OCI-LY3 (cell line): ENCODE data around the gene CCDC78.

Experiments used
- H2AFZ ChIP-seq: fragments of 200-600, 300-600 bp; shearing (Covaris generic); 2 replicates; pipeline ENCODE4 v1.6.0; 2014; ENCODE audit warnings: antibody characterized with exemption, low read depth, low read length
- H3K27ac ChIP-seq: fragments of 200-600, 300-600 bp; sonication (generic); 2 replicates; pipeline ENCODE4 v1.5.1; 2014; ENCODE audit warnings: mild to moderate bottlenecking, low read length, moderate library complexity, mixed read lengths
- H3K27me3 ChIP-seq: fragments of 200-600, 300-600 bp; sonication (generic); 2 replicates; pipeline ENCODE4 v1.6.1; 2014; ENCODE audit warnings: low read depth, low read length, mixed read lengths
- H3K36me3 ChIP-seq: fragments of 200-600, 300-600 bp; sonication (generic); replicated peaks from 2 replicates; pipeline ENCODE3; 2014; ENCODE audit warnings: low read depth, low read length, mixed read lengths
- H3K4me1 ChIP-seq: fragments of 300-600, 200-600 bp; sonication (generic); 2 replicates; pipeline ENCODE4 v1.6.1; 2014; ENCODE audit warnings: low read length, mixed read lengths
- H3K4me2 ChIP-seq: fragments of 200-600, 300-600 bp; sonication (generic); 2 replicates; pipeline ENCODE4 v1.6.1; 2014; ENCODE audit warnings: low read length, mixed read lengths
- H3K4me3 ChIP-seq: fragments of 300-600, 200-600 bp; sonication (generic); 2 replicates; pipeline ENCODE4 v1.5.1; 2014; ENCODE audit warnings: antibody characterized with exemption, mild to moderate bottlenecking, low read length, moderate library complexity
- H3K79me2 ChIP-seq: fragments of 300-600, 200-600 bp; shearing (Covaris generic); 2 replicates; pipeline ENCODE4 v1.6.1; 2014; ENCODE audit warnings: mild to moderate bottlenecking, low read length, mixed read lengths
- H3K9ac ChIP-seq: fragments of 300-600, 200-600 bp; shearing (Covaris generic); 2 replicates; pipeline ENCODE4 v1.6.0; 2014; ENCODE audit warnings: mild to moderate bottlenecking, low read length, moderate library complexity
- H3K9me3 ChIP-seq: fragments of 200-600, 300-600 bp; shearing (Covaris generic); 2 replicates; pipeline ENCODE4 v1.6.1; 2014; ENCODE audit warnings: low read length, mixed read lengths; ENCODE audit not compliant: insufficient read depth
- H4K20me1 ChIP-seq: fragments of 200-600, 300-600 bp; sonication (generic); 2 replicates; pipeline ENCODE4 v1.6.1; 2016; ENCODE audit warnings: low read length, mixed read lengths; ENCODE audit not compliant: insufficient read depth
- CTCF ChIP-seq: fragments of 200-600, 300-600 bp; sonication (generic); IDR thresholded peaks from 2 replicates; pipeline ENCODE4 v1.5.1; 2014; ENCODE audit warnings: antibody characterized with exemption, low read length, low read depth
- EZH2phosphoT487 ChIP-seq: fragments of 200-600 bp; shearing (Covaris generic); IDR thresholded peaks from 2 replicates; pipeline ENCODE4 v1.6.1; 2018; ENCODE audit warnings: antibody characterized with exemption, mixed run types, low read depth

CCDC78 gene

GRCh38 chr16:765488-765865 is 39.2 kb upstream of the CCDC78 start:
- no peaks in the 10 kb centered on the region for H3K79me2 ChIP-seq
- H3K9ac ChIP-seq: no peak overlapping the region
- H3K27ac ChIP-seq: no peak overlapping the region
- H3K27me3 ChIP-seq: no peaks in the 10 kb centered on the region
- H3K36me3 ChIP-seq: no peaks in the 10 kb centered on the region
- H4K20me1 ChIP-seq: no peaks in the 10 kb centered on the region
- TF ChIP-seq CTCF (no peak), EZH2phosphoT487 (no peak)
- H3K4me1 ChIP-seq: no peaks in the 10 kb centered on the region
- no peaks in the 10 kb centered on the region for H3K9me3 ChIP-seq
- H2AFZ ChIP-seq: no peak overlapping the region
- H3K4me2 ChIP-seq: no peak overlapping the region
- no peak overlapping the region for H3K4me3 ChIP-seq

- Histone ChIP-seq H3K79me2 (no peaks in the 10 kb centered on the region), H3K4me2 (no peak overlapping the region), H3K36me3 (no peaks in the 10 kb centered on the region), H2AFZ (no peak overlapping the region), H3K4me3 (no peak overlapping the region), H3K27ac (no peak overlapping the region), H3K9me3 (no peaks in the 10 kb centered on the region), H4K20me1 (no peaks in the 10 kb centered on the region), H3K27me3 (no peaks in the 10 kb centered on the region), H3K4me1 (no peaks in the 10 kb centered on the region), H3K9ac (no peak overlapping the region)
- TF ChIP-seq CTCF: no peak
- no peak for TF ChIP-seq EZH2phosphoT487
Observed at GRCh38 chr16:764848-765487, 38.7 kb upstream of the CCDC78 start.

- no peak overlapping the region for H3K9ac ChIP-seq
- H3K9me3 ChIP-seq: no peaks in the 10 kb centered on the region
- no peaks in the 10 kb centered on the region for H4K20me1 ChIP-seq
- TF ChIP-seq CTCF (no peak), EZH2phosphoT487 (no peak)
- no peaks in the 10 kb centered on the region for H3K79me2 ChIP-seq
- no peaks in the 10 kb centered on the region for H3K27me3 ChIP-seq
- H3K4me3 ChIP-seq: no peak overlapping the region
- no peak overlapping the region for H3K27ac ChIP-seq
- no peaks in the 10 kb centered on the region for H3K4me1 ChIP-seq
- no peak overlapping the region for H2AFZ ChIP-seq
- no peaks in the 10 kb centered on the region for H3K36me3 ChIP-seq
- H3K4me2 ChIP-seq: no peak overlapping the region
Observed at GRCh38 chr16:764184-764750, 38.0 kb upstream of the CCDC78 start.

GRCh38 chr16:763369-764183 is 37.3 kb upstream of the CCDC78 start:
- H3K36me3 ChIP-seq: no peaks in the 10 kb centered on the region
- H3K27ac ChIP-seq: no peak overlapping the region
- no peaks in the 10 kb centered on the region for H4K20me1 ChIP-seq
- H3K4me2 ChIP-seq: no peak overlapping the region
- no peak for TF ChIP-seq EZH2phosphoT487
- no peak for TF ChIP-seq CTCF
- no peaks in the 10 kb centered on the region for H3K27me3 ChIP-seq
- H3K4me3 ChIP-seq: no peak overlapping the region
- no peaks in the 10 kb centered on the region for H3K79me2 ChIP-seq
- no peaks in the 10 kb centered on the region for H3K4me1 ChIP-seq
- H2AFZ ChIP-seq: no peak overlapping the region
- H3K9me3 ChIP-seq: no peaks in the 10 kb centered on the region
- H3K9ac ChIP-seq: no peak overlapping the region
